Stimulated activated CD8-positive, alpha-beta memory T cell treated with anti-CD3 and anti-CD28 coated beads, Interleukin-7, amount 100 ng/mL, for 48 hours (primary cell): Measurements from ENCODE around the gene TMEM178B.
"Not testable (repeated sequence)": the region's sequence is repeated elsewhere in the genome, so short reads cannot be mapped to it uniquely, and the experiment has no call there.

Source experiments
- DNase-seq, 2 donors: peaks; one replicate each; pipeline ENCODE4 v3.0.0-alpha.2; 2020; ENCODE audit warnings: low read depth in 1 of 2; ENCODE audit errors: extremely low read depth in 1 of 2

TMEM178B gene

GRCh38 chr7:141377906-141378305 is 304.0 kb downstream of the TMEM178B start:
- no peak for DNase-seq

- DNase-seq: no peak
These were observed 304.5 kb downstream of the TMEM178B start for GRCh38 chr7:141378405-141378804.

- no peak for DNase-seq
These were observed 308.0 kb downstream of the TMEM178B start for GRCh38 chr7:141381794-141382427.

GRCh38 chr7:141383356-141383755 is 309.5 kb downstream of the TMEM178B start:
- not testable (repeated sequence) for DNase-seq

GRCh38 chr7:141386881-141387280 is 313.0 kb downstream of the TMEM178B start:
- DNase-seq: no peak

GRCh38 chr7:141387521-141388217 is 313.8 kb downstream of the TMEM178B start:
- DNase-seq: no peak

- no peak for DNase-seq
These were observed 315.4 kb downstream of the TMEM178B start for GRCh38 chr7:141389140-141389796.

- no peak for DNase-seq
These were observed 316.5 kb downstream of the TMEM178B start for GRCh38 chr7:141390339-141390738.

GRCh38 chr7:141393056-141393455 is 319.2 kb downstream of the TMEM178B start:
- DNase-seq: no peak

- DNase-seq: no peak
These were observed 323.6 kb downstream of the TMEM178B start for GRCh38 chr7:141397236-141398163.

GRCh38 chr7:141400356-141400755 is 326.5 kb downstream of the TMEM178B start:
- DNase-seq: no peak

- DNase-seq: no peak
These were observed 328.6 kb downstream of the TMEM178B start for GRCh38 chr7:141402277-141402996.

- DNase-seq: not testable (repeated sequence)
These were observed 330.0 kb downstream of the TMEM178B start for GRCh38 chr7:141403846-141404245.

GRCh38 chr7:141406347-141406746 is 332.5 kb downstream of the TMEM178B start:
- DNase-seq: no peak

GRCh38 chr7:141407893-141408292 is 334.0 kb downstream of the TMEM178B start:
- no peak for DNase-seq

GRCh38 chr7:141408440-141408839 is 334.6 kb downstream of the TMEM178B start:
- DNase-seq: no peak

- DNase-seq: no peak
These were observed 335.4 kb downstream of the TMEM178B start for GRCh38 chr7:141409219-141409618.

- no peak for DNase-seq
These were observed 336.0 kb downstream of the TMEM178B start for GRCh38 chr7:141409801-141410329.

- DNase-seq: no peak
These were observed 336.6 kb downstream of the TMEM178B start for GRCh38 chr7:141410353-141411000.

GRCh38 chr7:141411133-141411532 is 337.3 kb downstream of the TMEM178B start:
- DNase-seq: no peak
